DMS53 (cell line): ENCODE results near the gene HS3ST6.
A peak's percentile ranks its signal among the peaks of the same experiment; 100 is the strongest.
"Not testable (repeated sequence)": the region's sequence is repeated elsewhere in the genome, so short reads cannot be mapped to it uniquely, and the experiment has no call there.

Experiments
- DNase-seq: peaks from one replicate; lab custom pipeline; 2025; lab: John Stamatoyannopoulos, UW

Gene HS3ST6

GRCh38 chr16:1946495-1947368 is 28.5 kb upstream of the HS3ST6 start:
- DNase-seq = no peak

DNA sequence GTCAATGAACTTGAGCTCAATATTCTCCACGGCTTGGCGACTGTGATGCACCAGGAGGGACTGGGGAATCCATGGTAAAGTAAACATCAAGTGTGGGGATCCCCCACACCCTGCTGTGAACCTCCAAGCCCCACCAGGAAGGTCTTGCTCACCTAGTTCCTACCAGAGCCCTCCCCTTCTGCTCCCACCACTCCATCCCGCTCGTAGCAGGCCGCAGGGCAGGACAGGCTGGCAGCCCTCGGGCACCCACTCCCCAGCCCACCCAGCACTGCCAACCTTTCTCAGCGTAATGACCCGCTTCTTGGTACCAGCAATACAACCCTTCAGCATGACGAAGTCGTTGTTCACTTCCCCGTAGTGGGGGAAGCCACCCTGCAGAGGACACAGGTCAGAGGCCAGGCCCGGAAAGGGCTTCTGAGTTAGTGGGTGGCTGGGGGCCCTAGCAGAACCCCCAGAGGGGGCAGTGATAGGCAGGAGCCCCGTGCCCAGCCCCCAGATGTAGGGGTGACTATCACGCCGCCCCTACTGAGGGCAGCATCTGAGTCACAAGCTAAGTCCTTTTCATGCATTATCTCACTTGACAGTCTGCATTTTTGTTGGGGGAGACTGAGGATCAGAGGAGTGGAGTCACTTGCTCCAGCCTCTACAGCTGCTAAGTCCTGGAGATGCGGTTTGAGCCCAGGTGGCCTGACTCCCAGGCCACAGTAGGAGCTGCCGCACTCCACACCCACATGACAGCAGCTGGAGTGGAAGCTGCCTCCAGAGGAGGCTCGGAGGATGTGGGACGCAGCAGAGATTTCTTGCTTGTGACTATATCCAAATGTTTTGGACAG is 27.6 kb upstream of the HS3ST6 start:
- DNase-seq = no peak

DNA sequence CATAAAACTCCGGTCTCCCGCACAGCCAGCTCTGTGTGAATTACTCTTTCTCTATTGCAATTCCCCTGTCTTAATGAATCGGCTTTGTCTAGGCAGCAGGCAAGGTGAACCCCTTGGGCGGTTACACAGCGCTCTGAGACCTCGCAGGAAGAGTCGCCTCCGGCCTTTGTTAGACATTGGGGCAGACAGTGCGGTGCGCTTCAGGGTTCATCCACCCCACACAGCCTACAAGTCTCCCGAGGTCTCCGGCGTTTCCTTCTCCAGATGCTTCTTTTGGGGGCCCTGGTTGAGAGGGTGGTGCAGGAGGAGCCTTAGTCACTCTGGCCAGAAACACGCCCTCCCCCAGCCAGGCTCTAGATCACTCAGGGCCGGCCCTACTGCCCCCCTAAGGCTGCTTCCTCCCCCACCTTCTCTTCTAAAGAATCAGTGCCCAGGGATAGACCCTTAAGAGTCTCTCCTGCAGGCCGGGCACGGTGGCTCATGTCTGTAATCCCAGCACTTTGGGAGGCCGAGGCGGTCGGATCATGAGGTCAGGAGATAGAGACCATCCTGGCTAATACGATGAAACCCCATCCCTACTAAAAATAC is 26.5 kb upstream of the HS3ST6 start:
- no peak for DNase-seq

- peak; percentile 99 for DNase-seq
Observed at GRCh38 chr16:1942810-1943726, 24.9 kb upstream of the HS3ST6 start, which contains the start of gene MSRB1. TSS of gene MSRB1 (minus strand) at chr16:1943199. CDS start at chr16:1943156, 43 bp downstream.

DNA sequence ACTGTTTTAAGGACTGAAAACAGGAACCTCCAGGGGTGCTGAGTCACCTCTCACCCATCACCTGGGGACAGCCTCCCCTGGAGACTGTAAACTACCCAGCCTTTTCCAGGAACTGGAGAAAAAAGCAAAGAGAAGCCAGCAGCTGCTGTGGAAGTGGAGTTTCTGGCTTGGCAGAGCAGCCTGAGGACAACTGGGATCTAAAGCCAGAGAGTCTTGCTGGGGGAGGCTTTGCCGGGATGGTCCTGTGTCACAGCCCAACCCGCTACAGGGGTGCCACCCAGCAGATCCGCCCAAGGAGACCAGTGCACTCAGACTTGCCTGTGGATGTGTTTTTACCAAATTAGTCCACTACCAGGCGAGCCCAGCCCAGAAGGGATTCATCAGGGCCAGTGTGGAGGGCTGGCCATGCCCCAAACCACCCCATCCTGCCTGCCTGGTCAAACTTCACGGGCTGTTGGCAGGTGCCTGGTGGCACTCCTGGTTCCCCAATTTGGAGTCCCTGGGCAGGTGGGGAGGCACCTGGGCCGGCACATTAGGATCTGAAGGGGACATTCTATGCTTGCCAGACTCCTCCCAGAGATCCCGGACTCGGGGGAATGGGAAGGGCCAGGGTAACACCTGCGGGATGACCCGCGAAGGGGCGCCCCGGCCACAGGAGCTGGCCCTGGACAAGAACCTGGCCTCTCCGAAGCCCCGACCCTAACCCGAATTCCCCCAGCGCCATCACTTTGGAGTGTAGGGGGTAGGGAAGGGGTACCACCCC is 24.0 kb upstream of the HS3ST6 start:
- peak; percentile 75 for DNase-seq

DNA sequence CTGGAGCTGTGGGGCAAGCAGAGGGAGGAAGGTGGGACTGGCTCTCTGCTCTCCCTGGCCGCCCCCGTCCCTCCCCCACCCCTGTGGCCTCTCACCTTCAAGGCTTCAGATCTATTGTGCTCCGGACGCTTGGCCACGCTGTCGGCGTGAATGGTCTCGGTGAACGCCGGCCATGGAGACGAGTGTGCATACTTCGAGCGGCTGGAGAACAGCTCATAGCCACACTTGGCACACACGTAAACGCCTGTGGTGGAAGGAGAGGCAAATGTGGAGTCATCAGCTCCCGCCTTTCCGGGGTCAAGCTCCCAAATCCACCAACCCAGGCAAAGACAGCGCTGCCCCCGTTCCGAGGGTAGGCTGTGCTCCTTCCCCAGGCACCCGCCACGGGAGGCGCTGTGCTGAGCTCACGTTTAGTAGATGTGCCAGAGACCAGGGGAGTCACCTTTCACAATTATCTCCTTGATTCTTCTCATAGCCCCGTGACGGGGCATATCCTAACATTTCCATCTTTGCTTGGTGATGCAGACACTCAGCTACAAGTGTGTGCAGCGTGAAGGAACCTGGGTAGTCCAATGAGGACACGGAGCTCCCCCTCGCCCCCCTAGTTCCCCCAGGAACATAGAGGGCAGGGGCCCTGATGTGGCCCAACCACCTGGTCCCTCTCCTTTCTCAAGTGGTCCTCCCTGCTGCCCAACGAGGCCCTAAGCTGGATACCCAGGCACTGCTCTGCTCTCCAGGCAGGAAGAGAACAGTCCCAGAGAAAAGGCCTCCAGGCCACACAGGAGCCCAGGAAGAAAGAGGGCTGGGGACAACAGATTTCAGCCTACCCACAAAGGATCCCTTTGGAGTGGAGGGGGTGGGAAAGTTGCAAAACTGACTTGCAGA is 23.2 kb upstream of the HS3ST6 start:
- peak; percentile 90 for DNase-seq

- peak; percentile 89 for DNase-seq
Observed at GRCh38 chr16:1940273-1941161, 22.3 kb upstream of the HS3ST6 start.

GRCh38 chr16:1939833-1940232 is 21.6 kb upstream of the HS3ST6 start:
- DNase-seq = not testable (repeated sequence)

DNA sequence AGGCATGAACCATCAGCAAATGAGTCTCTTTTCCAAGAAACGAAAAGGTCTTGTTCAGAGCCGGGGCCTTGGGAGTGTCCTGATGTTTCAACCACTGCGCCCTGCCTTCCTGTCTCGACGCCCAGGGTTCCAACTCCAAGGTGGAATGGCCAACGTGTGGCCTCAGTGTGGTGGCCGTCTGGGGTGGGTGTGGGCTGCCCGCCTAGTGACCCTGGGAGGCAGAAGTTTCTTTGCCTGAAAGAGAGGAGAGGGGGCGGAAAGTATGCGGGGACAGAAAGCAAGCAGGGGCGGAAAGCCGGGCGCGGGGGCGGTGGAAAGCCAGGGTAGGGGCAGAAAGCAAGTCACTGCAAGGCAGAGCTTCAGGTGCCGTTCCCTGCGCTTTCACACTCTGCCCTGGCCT is 20.7 kb upstream of the HS3ST6 start:
- no peak for DNase-seq

DNA sequence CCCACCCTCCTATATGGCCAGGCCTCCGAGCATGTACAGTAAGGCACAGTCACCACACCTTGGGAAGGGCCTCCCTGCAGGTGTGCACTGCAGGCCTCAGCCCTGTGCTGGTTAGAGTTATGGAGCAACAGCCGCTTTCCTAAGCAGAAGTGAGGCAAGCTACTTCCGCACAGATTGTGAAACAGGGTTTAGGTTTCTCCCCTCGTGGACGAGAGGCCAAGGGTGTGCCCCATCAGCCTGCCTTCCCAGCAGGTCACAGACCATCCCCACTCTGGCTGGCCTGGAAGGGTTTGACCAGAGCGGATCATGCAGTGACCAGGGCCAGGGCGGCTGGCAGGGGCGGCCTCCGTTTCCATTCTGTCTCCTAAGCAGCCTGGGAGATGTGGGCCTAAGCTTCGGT is 20.1 kb upstream of the HS3ST6 start:
- no peak for DNase-seq

DNA sequence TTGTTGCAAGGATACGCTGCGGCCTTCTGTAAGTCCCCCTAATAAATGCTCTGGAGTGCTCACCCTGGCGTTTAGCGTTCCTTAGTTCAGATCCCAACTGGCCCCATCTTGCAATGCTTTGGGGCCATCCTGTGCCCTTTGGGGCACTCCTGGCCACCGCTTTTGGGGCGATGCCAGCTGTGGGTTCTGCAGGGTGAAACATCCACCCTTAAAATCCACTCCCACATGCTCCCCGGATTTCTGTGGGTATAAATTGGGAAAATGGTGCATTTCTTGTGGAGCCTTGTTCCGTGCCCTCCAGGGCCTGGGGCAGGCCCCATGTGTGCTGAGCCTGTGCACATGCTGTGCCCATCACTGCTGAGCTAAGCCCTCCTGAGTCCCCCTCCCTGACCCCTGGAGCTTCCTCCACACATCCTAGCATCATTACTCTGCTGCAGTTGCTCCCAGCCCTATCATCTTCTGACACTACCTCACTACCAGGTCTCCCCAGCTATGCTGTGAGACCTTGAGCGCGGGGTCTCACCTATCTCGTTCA is 18.8 kb upstream of the HS3ST6 start:
- DNase-seq = no peak

DNA sequence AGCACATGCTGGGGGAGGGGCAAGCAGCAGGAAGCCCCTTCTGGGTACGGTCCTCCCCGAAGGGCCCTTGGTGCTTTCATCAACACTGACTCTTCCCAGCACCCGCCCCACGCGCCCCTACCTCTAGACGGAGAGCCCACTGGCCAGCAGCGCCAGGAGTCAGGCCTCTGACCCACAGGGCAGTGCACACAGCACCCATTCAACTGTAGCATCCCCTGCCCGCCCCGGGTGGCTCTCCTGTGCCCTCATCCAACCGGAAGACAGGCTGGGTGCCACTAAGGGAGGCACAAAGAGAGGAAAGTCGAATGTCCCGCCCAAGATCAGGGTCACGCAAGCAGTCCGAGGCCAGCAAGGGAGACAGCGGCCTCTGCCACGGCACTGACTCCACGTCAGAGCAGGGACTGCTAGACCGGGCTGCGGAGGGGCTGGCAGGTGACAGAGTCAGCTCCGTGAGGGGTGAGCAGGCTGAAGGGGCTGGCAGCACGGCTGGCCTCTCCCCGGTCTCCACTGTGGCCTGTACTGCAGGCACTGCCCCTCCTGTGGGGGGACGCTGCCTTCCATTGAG is 15.0 kb upstream of the HS3ST6 start:
- peak; percentile 61 for DNase-seq

DNA sequence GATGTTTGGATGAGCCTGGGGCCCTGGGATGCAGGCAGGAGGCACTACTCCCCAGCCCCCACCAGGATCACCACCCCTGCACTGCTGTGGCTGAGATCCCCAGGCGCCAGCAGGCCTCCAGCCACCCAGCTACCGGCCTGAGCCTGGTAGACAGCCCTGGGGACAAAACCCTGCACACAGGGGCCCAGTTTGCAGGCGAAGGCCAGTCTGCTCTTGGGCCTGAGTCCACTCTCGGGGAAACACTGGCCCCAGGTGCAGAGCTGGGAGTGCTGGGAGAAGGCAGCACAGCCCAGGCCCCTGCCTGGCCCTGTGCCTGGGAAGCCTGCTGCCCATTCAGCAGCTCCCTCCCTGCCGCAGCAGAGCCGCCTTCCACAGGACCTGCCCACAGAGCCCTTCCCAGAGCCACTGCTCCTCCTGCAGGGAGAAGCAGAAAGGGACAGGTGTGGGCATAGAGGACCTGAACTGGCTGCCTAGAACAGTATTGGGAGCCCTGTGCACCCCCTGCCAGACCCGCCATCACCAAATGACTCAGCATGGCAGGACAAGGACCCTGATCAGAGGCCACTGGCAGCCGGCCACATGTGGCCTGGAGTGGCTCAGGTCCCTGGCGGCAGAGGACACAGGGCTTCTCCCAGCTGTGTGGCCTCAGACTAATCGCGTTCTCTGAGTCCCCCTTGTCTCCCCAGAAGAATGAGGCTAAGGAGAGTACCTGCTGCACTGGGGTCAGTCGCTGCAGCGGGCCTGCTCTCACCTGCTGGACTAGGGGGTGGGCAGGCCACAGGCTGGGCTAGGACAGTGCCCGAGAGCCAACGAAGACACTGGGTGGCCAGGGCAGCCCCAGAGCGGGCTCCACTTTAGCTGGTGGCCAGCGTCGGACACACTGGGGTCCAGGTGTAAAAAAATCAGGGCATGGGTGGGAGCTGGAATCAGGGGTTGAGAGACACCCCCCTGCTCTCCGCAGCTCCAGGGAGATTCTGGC is 14.1 kb upstream of the HS3ST6 start:
- DNase-seq = peak; percentile 81

DNA sequence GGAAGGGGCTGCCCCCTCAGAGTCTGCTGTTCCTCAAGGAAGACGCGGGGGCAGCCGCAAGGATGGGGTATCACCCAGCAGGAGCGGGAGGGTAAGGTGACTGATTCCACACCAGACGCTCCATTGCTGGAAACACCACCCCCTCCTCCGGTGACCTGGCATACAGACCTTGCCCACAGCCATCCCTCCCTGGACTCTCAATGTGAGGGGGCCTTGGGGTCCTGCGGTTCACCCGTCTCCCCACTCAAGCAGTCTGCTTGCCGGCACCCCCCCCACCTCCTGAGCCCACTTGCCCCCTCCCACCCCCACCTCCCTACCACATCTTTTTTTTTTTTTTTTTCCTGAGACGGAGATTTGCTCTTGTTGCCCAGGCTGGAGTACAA is 12.1 kb upstream of the HS3ST6 start:
- DNase-seq = no peak

DNA sequence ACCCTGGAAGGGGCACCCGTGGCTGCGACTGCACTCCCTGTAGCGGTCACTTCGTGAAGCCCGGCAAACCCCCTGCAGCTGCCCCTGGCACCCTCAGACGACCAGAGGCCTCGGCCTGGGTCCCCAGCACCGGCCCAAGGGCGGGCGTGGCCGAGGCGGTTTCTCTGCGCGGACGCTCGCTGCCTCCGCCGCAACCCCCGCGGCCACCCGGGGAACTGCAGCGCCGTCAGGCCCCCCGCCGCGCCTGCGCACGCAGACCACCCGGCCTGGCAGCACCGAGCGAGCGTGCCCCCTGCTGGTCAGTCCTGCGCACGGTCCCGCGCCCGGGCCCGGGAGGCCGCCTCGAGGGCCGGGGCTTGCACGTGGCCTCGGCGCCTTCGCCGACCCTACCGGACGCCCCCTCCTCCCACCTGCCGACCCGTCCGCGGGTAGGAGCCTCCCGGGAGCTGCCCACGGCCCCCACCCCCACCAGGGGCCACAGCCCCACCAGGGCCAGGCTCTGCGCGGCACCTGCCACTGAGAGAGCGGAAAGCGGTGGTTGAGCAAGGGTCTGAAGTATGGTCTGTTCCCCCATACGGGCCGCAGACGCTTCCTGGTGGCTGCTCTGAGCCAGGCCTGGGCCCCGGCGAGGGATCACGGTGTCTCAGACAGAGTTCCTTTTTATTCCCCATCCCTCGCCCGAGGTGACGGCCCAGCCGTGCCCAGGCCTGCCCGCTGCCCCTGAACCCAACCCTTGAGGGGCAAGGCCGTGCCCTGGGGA is 11.5 kb upstream of the HS3ST6 start:
- peak; percentile 87 for DNase-seq

- DNase-seq = peak; percentile 67
Observed at GRCh38 chr16:1929105-1929504, 10.9 kb upstream of the HS3ST6 start.
